Islet precursor cell (in vitro differentiated cells): ENCODE measurements around the gene CYTH2.

ENCODE experiments used
- DNase-seq: peaks from one replicate; pipeline ENCODE4 v3.0.0-alpha.2; 2018

CYTH2 gene

DNA sequence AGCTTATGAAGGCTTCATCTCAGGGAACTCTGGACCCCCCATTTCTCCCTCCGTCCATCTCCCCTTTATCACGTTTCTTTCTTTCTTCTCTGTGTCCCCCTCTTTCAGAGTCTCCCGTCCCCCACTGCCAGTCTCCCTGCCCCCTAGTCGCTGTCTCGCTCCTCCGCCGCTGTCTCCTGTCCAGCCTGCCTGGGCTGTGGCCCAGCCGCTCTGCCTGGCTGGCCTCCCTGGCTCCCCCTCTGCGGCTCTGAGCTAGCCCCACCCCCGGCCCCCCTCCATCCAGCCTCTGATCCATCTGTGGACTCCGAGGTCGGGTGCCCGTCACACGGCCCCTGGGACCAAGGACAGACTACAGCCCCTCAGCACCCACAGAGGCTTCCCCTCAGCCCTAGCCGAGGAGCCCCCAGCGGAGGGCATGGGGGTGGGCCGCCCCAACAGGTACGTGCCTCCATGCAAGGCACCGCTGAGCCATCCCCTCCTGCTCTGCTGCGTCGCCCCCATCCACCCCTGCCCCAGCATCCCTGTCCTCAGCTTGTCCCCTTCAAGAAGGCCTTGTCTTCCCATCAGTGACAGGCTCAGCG, 14.9 kb upstream of the CYTH2 start:
- DNase-seq, result no peak

DNA sequence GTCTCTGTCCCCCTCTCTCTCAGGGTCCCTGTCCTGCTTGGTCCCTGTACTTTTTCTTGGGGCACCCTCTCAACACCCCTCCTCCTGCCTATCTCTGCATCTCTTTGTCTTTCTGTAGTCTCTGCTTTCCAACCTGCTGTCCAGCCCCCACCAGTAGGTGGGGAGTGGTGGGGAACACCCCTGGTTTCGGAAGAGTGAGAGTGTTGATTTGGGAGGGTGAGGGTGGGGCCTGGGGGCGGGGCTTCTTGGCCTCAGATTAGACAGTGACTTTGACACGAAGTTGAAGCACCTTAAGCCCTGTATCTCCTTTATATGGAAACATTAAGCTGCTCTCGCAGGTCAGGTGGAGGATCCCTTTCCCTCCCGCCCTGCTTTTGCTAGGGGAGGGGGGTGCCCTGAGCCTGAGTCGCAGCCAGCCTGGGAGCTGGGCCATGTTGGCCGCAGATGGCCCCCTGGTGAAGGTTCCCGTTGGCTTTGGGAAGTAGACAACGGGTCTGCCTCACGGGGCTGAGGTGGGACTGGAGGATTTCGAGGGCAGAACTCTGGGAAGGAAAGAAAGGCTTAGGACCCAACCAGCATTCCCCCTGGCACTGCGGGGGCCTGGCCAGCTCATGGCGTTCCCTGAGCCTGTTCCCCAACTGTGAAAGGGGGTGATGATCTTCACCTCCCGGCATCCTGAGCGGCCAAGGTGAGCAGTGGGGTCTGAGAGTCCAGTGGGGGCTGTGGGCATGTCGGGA, 13.8 kb upstream of the CYTH2 start, which contains the start of gene KCNJ14:
TSS of gene KCNJ14 (plus strand) at position 404 of the 737 bp plus-strand sequence. CDS start 6,151 bp downstream, outside the sequence.
- no peak for DNase-seq

DNA sequence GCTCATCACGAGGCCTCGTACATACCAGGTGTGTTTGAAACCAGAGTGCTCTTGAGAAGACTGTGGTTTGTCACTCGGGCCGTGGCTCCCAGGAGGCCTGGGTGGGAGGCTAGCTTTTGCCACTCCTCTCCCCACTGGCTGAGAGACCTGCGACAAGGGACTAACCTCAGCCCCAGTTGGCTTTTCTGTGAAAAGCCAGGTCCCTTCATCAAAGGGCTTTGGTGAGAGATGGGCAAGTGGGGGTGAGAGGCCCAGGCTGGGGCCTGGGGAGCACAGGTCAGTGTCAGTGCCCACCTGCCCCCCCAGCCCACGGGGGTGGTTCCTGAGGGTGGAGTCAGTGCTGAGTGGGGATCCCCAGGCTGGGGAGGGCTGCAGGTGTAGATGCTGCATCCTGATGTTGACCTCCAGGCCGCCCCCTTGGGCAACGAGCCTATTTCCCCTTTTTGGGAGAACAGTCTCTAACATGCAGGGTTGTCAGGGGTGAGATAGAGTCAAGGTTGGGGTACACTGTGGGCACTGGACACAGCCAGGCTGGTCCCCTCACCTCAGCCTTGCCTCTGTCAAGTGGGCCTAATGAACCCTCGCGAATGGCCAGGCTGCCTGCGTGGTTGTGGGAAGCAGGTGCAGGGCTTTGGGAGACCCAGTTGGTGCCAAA, 13.1 kb upstream of the CYTH2 start:
- no peak for DNase-seq

DNA sequence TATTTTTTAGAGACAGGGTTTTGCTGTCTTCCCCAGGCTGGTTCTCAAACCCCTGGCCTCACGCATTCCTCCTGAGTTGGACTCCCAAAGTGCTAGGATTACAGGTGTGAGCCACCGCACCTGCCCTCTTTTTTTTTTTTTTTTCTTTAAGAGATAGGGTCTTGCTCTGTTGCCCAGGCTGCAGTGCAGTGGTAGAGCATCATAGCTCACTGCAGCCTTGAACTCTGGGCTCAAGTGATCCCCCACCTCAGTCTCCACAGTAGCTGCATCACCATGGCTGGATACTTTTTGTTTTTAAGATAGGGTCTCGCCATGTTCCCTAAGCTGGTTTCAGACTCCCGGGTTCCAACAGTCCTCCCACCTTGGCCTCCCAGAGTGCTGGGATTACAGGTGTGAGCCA, 12.3 kb upstream of the CYTH2 start:
- DNase-seq, result no peak

DNA sequence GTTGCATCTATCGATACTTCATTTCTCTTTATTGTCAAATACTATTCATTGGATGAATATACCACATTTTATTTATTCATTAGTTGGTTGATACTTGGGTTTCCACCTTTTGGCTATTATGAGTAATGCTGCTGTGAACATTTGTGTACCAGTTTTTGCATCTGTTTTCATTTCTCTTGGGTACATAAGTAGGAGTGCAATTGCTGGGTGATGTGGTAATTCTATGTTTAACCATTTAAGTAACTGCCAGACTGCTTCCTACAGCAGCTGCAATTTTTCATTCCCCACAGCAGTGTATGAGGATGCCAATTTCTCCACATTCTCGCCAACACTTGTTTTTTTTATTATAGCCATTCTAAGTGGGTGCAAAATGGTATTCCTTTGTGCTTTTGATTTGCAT, 11.2 kb upstream of the CYTH2 start:
- DNase-seq, result no peak

DNA sequence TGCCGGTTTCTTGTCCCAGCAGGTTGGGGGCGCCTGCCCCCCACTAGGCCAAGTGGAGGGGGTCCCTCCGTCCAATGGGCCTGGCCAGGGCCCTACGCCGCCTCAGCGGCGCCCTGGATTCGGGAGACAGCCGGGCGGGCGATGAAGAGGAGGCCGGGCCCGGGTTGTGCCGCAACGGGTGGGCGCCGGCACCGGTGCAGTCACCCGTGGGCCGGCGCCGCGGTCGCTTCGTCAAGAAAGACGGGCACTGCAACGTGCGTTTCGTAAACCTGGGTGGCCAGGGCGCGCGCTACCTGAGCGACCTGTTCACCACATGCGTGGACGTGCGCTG, 7.6 kb upstream of the CYTH2 start:
- DNase-seq, result no peak

DNA sequence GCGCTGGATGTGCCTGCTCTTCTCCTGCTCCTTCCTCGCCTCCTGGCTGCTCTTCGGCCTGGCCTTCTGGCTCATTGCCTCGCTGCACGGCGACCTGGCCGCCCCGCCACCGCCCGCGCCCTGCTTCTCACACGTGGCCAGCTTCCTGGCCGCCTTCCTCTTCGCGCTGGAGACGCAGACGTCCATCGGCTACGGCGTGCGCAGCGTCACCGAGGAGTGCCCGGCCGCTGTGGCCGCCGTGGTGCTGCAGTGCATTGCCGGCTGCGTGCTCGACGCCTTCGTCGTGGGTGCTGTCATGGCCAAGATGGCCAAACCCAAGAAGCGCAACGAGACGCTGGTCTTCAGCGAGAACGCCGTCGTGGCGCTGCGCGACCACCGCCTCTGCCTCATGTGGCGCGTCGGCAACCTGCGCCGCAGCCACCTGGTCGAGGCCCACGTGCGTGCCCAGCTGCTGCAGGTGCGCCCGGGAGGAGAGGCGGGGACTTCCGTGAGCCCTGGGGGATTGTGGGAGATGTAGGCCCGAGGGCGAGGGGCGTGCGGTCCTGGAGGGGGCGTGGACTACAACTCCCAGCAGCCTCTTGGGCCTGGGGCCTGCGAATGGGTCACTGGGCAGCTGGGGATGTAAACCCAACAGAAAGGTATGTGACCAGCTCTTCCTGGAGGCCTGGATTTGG, 7.0 kb upstream of the CYTH2 start:
- DNase-seq, result peak; percentile 69

DNA sequence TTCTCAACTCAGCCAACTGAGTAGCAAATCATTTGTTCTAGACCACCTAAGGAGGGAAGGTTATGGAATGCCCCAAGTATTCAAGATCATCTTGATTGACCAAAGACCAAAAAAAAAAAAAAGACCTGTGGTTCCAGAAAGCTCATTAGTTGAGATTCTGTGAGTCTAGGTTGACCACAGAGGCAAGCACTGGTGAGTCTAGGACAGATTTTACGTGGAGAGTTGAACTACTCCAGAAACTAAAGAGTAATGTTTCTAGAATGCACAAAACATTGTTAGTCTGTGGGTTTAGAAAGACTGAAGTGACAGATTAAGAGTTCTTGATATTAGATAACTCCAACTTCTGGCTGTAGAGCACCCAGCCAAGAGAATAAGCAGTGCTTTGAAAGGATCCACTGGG, 4.0 kb upstream of the CYTH2 start:
- no peak for DNase-seq

DNA sequence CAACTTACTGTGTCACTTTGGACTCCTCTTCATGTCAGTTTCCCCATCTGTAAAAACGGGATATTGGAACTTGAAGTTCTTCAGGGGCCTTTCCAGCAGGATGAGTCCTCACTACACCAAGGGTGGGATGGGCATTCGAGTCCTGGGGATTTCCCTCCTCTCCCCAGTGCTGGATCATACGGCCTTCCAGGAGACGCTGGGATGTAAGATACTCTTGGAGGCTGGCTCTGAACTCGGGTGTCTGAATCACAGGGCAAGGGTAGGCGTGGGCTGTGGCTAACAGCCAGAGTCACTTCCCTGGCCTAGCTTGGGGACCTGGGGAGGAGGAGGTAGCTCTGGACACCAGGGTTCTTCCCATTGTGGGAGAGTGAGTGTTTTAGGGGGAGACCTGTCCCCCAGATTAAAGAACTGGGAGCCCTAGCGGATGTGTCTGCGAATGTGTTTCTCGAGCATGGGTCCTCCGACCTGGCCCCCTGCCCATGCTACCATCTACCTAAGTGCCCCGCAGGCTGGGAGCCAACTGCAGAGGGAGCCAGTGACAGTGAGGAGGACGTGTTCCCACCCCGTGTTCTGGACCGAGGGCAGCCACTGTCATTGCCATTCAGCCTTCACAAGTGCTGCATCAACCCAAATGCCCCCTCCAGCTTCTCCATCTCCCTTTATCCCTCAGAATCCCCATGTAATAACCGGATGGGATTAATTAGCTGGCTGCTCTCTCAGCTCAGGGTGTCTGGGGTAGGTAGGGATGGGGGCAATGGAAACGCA, 2.4 kb upstream of the CYTH2 start:
- DNase-seq, result no peak

DNA sequence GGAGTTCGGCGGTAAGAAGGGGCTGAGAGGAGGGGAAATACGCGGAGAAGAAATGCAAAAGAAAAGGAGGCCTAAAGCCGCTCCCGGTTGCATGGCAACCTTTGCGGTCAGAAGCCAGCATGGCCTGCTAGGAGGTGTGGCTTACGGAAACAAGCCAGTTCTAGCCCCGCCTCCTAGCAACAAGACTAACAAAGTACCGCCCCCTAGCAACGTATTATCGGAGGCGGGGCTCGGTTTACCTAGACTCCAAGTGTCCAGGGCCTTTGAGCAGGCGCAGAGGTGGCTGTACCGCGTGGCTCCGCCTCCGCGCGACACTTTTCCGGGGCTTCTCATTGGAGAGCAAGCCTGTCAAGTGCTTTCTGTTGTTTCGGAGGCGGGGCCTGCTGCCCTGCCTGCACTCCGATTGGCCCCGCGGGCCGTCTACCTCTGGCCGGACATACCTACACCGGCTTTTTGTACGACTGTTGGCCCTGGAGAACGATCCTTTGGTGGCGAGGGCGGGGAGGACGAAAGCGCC, 339 bp upstream of the CYTH2 start:
- peak; percentile 100 for DNase-seq

DNA sequence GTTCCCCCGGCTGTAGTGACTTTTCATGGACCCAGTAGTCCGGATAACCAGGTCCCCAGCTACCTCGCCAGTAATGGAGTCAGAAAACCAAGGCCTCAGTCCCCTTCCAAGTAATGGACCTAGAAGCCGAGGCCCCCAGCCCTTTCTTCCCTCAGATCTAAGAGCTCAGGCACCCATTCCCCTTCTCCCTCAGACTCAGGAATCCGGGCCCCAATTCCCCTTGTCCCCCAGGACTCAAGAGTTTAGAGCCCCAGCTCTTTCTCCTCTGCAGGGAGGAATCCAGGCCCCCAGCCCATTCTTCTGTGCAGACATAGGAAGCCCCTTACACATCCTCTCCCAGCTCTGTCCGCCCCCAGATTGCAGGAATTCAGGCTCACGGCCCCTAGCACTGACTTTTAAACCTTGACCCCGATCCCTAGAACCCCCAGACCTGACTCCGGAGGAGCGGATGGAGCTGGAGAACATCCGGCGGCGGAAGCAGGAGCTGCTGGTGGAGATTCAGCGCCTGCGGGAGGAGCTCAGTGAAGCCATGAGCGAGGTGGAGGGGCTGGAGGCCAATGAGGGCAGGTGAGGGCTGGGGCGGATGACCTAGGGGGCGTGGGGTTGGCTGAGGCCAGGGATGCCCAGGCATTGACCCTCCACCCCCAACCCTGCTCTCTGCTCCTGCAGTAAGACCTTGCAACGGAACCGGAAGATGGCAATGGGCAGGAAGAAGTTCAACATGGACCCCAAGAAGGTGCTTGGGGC, 938 bp downstream of the CYTH2 start:
- no peak for DNase-seq

DNA sequence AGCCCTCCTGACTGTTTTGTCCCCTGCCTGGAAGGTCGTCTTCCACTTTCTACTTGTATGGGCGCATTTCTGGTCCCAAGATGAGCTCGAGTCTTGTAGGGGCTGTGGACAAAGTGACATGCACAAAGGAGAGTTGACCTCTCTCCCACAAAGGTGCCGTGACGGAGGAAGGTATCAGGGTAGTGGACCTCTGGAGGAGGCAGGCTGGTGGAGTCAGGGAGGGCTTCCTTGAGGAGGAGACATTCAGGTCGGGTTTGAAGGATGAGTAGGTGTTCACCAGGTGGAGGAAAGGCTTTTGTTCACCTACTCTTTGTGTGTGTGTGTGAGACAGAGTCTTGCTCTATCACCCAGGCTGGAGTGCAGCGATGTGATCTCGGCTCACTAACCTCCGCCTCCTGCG, 1.7 kb downstream of the CYTH2 start:
- DNase-seq, result no peak

DNA sequence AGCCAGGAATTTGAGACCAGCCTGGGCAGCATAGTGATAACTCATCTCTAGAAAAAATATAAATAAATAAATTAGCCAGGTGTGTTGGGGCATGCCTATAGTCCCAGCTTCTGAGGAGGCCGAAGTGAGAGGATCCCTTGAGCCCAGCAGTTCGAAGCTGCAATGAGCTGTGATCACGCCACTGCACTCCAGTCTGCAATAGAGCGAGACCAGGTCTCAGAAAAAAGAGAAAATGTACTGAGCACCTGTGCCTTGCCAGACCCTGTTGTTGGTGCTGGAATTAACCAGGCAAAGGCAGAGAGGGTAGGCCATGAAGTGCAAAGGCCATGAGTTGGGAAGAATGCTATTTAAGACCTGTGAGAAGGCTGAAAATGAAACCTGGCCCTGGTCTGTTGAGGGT, 2.7 kb downstream of the CYTH2 start:
- DNase-seq, result no peak

DNA sequence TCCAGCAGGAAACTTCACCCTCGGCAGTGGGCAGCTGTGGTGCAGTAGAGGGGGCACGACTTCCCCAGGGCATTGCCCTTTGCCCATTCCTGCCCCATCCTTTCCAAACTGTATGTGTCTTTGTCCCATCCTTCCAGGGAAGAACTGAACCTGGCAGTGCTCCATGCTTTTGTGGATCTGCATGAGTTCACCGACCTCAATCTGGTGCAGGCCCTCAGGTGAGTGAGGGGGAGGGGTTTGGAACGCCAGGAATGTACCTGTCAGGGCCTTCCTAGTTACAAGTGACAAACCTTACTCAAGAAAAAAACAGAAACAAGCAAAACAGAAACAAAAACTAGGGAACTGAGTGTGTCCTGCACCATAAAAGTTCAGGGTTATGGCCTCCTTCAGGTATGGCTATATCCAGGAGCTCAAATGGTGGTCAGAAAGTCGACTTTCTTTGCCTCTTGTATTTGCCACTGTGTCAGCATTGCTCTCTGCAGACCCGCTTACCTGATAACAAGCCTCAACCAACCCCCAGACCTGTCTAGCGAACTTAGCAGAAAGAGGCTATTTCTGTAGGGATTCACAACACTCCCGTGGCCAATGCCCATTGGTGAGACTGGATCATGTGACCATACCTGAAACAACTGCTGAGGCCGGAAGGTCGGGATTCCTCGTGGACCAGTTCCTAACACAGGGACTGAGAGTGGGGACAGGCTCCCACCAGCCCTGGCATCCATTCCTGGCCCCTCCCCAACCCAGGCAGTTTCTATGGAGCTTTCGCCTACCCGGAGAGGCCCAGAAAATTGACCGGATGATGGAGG, 4.2 kb downstream of the CYTH2 start:
- DNase-seq, result no peak

DNA sequence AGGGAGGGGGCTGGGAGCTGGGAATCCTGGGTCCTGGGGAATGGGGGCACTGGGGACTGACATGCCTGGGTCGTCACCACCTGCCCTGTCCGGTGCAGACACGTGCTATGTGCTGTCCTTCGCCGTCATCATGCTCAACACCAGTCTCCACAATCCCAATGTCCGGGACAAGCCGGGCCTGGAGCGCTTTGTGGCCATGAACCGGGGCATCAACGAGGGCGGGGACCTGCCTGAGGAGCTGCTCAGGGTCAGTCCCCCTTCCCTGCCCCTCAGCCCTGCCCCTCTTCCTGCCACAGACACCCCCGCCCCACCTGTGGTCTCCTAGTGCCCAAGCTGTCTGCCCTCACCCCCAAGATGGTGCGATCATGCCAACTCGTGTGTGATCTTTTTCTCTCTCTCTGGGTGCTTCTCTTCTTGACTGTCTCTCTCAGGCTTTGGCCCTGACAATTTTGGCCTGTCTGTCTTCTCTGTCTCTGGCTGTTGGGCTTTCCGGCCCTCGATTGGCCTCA, 5.0 kb downstream of the CYTH2 start:
- DNase-seq, result no peak

DNA sequence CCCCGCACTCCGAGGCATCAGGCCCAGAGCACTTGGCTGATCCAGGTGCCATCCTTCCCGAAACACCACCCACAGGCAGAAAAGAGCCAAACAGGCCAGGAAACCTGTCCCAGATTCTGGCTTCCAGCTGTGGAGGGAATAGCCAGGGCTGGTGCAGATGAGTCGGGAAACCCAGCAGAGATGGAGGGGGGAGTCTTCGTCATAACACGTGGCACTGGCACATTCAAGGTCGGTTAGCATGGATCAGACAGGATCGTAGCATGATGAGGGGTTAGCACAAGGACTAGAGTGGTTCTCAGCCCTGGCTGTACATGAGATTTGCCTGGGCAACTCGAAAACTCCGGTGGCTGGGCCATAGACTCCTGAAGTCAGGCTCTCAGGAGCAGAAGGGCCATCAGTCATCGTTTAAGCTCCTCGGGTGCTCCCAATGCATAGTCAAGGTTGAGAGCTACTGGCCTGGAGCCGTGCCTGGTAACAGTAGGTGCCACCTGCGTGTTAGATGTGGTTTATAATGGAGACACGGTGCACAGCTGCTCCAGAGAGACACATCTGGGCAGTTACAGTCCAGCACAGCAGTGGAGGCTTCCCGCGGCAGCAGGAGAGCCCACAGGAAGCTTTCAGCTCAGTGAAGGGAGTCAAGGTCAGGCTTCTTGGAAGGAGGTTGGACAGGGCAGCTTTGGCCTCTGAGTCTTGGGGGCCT, 6.3 kb downstream of the CYTH2 start:
- no peak for DNase-seq

DNA sequence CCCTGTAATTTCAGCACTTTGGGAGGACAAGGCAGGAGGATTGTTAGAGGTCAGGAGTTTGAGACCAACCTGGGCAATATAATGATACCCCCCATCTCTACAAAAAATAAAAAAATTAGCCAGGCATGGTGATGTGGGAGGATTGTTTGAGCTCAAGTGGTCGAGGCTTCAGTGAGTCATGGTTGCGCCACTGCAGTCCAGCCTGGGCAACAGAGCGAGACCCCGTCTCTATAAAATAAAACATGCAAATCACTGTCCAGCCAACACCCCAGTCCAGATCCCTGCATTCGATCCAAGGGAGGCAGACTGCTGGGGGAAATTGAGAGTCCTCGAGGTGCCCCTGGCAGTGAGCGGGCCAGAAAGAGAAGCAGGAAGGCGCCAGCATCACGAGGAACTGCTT, 7.0 kb downstream of the CYTH2 start:
- DNase-seq, result no peak

DNA sequence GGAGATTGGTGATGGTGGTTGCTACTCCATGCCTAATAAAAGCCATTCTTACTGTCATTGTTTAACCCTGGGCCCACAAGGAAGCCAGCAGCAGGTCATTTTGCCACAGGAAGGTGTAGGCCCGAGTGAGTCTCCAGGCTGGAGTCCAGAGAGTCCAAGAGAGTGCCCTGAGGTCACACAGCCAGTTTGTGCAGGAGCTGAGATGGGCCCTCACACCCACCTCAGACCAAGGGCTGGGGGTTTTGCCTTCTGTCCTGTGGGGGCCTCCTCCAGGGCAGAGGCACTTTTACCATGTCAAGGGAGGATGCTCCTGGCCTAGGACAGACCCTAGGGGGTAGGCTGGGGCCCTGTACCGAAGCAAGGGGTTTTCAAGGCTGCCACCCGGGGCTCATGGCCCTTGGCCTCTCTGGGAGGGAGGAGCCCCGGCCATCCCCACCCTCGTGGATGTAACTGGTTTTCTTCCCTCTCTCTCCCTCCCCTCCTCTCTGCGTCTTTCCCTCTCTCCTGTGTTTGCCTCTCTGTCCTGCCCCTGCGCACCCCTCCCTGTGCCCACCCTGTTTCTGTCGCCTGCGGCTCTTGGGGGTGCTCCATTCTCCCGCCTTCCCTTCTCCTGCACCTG, 8.0 kb downstream of the CYTH2 start:
- DNase-seq, result no peak

DNA sequence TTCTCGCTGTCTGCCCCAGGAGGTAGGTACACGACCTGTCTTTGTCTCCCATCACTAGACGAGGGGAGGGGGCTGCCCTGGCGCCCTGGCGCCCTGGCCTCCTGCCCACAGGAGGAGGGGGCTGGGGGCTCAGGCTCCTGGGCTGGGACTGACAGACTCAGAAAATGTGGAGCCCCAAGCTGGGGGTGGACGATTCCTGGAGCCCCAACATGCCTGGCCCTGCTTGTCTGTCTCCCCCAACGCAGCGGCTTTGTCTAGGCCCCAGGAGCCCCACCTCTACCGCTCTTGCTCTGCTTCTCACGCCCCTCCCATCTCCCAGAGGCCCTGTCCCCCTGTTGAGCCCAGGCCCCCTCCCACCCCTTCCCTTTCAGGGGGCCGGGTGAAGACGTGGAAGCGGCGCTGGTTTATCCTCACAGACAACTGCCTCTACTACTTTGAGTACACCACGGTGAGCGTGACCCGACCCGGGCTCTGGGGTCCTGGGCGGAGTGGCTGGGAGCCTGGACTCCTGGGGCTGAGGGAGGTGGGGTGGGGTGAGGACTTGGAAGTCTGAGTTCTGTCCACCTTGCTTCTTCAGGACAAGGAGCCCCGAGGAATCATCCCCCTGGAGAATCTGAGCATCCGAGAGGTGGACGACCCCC, 8.6 kb downstream of the CYTH2 start:
- DNase-seq, result no peak
